Spinal cord (tissue), 4 donors: Measurements from ENCODE around the gene LEMD1. TPM values are rescaled to one million over a fixed set of nuclear protein-coding genes. Genes with fewer than 3 reads are reported as not detected.

Experiments used
- polyA plus RNA-seq, 2 donors: library from polyadenylated mRNA; unstranded; fragments of 120-200 nt; gene quantifications; one replicate each; pipeline ENCODE4 v1.2.1, GENCODE V29; 2013; ENCODE audit not compliant: insufficient read length in 2 of 2
- small RNA-seq: library from RNA; depleted of rRNA; stranded (forward); fragments of <200 nt; gene quantifications from one replicate; pipeline ENCODE3, GENCODE V24; 2014; ENCODE audit warnings: low replicate concordance
- total RNA-seq, 2 donors: library from RNA; depleted of rRNA in 1 of 2; stranded (reverse); fragments of 120-200 nt in 1 of 2; fragments of >200 nt in 1 of 2; gene quantifications; one replicate each; pipeline versions ENCODE4 v1.2.3 to v1.2.4, GENCODE V29; 2013 to 2014

The LEMD1 gene
- total and polyA plus RNA-seq, 4 donors = 0.99 to 7.2 (median 3.3) TPM

Small RNA genes lying within 50 kb of the gene (small RNA-seq; reads per million reads assigned to genes)
- gene MIR135B (9.1 reads per million, percentile 96 among the genes with 10 or more reads in this experiment), gene SNRPGP10 (not detected)

Other genes starting within 250 kb of the LEMD1 start
- gene DSTYK, start 210.4 kb downstream of the LEMD1 start, total RNA-seq = 10 to 100 TPM; 16.8 to 25.1 TPM
- 10 to 100 TPM; 19.2 to 20.9 TPM for gene DSTYK, start 210.4 kb downstream of the LEMD1 start, polyA plus RNA-seq
- gene TMCC2, start 194.1 kb downstream of the LEMD1 start, total RNA-seq = 10 to 100 TPM; 20.2 to 38.2 TPM
- 10 to 100 TPM; 65.6 to 77.4 TPM for gene TMCC2, start 194.1 kb downstream of the LEMD1 start, polyA plus RNA-seq
- 1 to 10 TPM; 1.4 to 2.8 TPM for gene NUAK2, start 100.3 kb downstream of the LEMD1 start, total RNA-seq
- 1 to 10 TPM; 1.3 to 1.7 TPM for gene NUAK2, start 100.3 kb downstream of the LEMD1 start, polyA plus RNA-seq
- 10 to 100 TPM in 1 of 2 donors, 1 to 10 TPM in 1; 9.9 to 12.0 TPM for gene KLHDC8A, start 65.1 kb downstream of the LEMD1 start, total RNA-seq
- 10 to 100 TPM; 49.9 to 56.8 TPM for gene KLHDC8A, start 65.1 kb downstream of the LEMD1 start, polyA plus RNA-seq
- under 1 TPM; 0.44 to 0.89 TPM for gene BLACAT1, start 34.0 kb upstream of the LEMD1 start, total RNA-seq
- 1 to 10 TPM; 1.9 to 2.1 TPM for gene BLACAT1, start 34.0 kb upstream of the LEMD1 start, polyA plus RNA-seq
- 10 to 100 TPM; 11.6 to 14.0 TPM for gene CDK18, start 82.6 kb upstream of the LEMD1 start, total RNA-seq
- gene CDK18, start 82.6 kb upstream of the LEMD1 start, polyA plus RNA-seq = 100 to 1,000 TPM; 118 to 139 TPM
- gene ELK4, start 210.0 kb upstream of the LEMD1 start, total RNA-seq = 10 to 100 TPM; 19.4 to 23.9 TPM
- 10 to 100 TPM; 11.9 to 12.6 TPM for gene ELK4, start 210.0 kb upstream of the LEMD1 start, polyA plus RNA-seq